NCI-H82 treated with DMSO at 0.1 percent for 48 hours (cell line): ENCODE measurements around the gene KCNG3.

Source experiments
- DNase-seq: peaks from one replicate; lab custom pipeline; 2025; ENCODE audit not compliant: unreplicated experiment; lab: John Stamatoyannopoulos, UW

The KCNG3 gene

DNA sequence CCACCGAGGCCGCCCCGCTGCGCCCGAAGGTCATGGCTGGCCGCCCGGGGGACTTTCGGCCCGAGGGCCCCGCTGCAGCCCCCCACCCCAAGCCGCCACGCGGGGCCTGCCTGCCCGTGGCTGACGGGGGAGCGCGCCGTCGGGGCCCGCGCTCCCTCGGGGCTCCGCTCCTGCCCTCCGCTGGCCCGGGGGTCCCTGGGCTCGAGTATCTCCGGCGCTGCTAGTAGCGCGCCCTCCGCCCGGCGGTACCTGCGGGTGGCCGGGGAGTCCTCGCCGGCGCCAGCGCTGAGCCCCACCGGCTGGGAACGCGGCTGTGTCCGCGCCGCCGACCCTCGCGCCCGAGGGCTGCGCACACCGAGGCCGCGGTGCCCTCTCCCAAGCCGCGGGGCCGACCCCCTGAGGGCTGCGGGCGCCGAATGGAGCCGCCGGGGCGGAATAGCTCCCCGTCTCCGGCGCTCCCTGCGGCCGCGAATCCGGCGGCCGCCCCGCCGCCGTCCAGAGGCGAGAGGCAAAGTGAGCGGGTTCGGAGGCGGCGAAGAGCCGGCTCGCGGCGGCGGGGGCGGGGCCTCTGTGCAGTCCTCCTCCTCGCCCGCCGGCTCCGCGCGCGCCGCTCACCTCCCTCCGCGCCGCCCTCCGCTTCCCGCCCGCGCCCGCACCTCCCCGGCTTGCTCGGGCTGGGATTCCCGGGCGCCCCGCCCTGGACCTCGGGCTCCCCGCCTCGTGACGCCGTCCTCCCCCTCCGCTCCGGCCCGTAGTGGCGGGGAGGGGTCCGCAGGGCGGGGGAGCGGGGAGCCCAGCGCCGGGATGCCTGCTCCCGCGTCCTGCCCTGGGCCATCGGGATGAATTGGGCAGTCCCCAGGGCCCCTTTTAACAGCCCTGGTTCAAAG lies at the start of gene KCNG3:
Gene KCNG3, minus strand, starts transcription at position 515 of the 887 bp plus-strand sequence. Its CDS starts 481 bp downstream, at position 34.
- DNase-seq: peak; percentile 43

GRCh38 chr2:42542871-42543270 lies 49.1 kb upstream of the KCNG3 start:
- DNase-seq: no peak

- DNase-seq: no peak
These were observed 43.7 kb upstream of the KCNG3 start for GRCh38 chr2:42537493-42537892.

- no peak for DNase-seq
These were observed 38.6 kb upstream of the KCNG3 start for GRCh38 chr2:42532397-42532796.

- DNase-seq: no peak
These were observed 29.6 kb upstream of the KCNG3 start for GRCh38 chr2:42523341-42523740.

GRCh38 chr2:42522035-42522434 lies 28.3 kb upstream of the KCNG3 start:
- DNase-seq: no peak

GRCh38 chr2:42519624-42520023 lies 25.8 kb upstream of the KCNG3 start:
- DNase-seq: no peak

DNA sequence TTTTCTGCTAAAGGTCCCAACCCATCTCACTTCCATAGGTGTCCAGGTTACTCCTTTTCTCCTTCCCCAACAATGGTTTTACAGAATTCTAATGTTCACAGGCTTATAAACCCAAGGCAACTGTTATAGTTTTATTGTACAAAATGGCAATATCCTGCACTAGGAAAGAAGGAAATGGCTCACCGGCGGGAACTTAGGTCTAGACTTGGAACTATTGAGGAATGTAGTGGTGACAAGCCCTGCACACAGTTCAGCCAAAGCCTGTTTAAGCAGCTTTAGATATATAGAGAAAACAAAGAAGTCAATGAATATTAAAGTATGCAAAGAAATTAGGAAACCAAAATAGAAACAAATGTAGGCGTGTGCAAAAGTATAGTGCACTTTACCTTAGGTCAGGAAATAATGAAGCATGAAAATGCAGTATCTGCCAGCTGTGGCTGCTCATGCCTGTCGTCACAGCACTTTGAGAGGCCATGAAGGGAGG lies 22.7 kb upstream of the KCNG3 start:
- DNase-seq: no peak

DNA sequence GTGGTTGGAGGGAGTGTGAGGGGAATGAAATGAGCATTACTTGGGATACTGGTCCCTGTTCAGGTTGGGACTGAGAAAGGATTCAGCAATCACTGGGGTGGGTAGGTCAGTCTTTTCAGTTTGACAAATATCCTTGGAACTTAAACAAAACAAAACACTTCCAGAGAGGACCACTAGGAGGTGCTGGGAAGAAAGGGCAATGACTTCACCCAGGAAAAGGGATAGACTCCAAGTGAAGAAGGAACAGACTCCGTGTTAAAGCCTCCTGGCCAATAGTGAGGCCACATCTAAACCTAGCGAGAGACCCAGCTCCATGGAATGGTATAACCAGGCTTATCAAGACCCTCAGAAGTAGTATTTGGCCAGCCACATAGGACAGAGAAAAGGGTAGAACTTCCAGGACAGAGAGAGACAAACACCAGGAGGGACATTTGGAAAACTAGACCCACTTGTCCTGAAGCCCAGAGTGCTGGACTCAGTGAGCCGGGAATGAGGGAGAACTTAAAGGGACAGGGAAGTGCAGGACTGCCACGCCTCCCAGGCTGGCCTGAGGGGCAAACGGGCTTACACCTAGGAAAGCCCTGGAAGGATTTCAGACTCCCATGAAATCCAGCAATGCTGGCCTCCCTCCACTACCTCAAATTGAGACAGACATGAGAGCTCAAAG lies 19.6 kb upstream of the KCNG3 start:
- peak; percentile 37 for DNase-seq

- DNase-seq: no peak
These were observed 16.9 kb upstream of the KCNG3 start for GRCh38 chr2:42510608-42511243.

DNA sequence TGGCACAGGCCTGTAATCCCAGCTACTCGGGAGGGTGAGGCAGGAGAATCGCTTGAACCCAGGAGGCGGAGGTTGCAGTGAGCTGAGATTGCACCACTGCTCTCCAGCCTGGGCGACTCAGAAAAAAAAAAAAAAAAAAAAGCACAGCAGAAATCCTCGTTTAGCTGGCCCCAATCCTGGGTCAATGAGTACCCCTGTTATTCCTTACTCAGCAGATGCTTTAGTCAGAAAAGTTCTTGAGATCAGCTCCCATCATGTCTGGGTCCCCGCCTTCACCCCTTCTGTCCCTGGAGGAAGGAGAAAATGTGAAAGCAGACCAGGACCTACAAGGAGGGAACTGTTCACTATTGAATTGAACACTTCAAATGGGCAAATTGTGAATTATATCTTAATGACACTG lies 16.4 kb upstream of the KCNG3 start:
- no peak for DNase-seq

DNA sequence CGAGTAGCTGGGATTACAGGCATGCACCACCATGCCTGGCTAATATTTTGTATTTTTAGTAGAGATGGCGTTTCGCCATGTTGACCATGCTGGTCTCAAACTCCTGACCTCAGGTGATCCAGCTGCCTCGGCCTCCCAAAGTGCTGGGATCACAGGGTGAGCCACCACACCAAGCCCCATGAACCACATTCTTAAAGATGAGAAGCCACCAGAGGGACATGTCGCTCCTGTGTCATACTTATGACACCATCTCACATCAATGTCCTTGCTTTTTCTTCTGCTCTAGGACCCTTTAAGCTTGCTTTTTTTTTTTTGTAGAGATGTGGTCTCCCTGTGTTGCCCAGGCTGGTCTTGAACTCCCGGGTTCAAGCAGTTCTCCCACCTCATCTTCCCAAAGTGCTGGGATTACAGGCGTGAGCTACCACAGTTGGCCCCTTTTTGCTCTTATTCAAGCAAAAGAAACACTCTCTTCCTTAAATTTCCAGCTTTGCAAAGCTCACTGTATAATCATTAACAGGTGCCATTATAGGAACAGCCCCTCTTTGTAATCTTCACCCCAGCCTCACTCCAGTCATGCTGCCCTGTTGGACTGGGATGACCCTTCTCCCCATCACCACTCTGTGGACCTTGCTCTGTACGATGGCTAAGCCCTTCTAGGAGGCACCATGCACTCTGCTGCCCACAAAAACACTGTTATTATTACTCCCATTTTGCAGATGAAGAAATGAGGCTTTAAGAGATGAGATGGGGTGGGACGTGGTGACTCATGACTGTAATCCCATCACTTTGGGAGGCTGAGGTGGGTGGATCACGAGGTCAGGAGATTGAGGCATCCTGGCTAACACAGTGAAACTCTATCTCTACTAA lies 10.8 kb upstream of the KCNG3 start:
- DNase-seq: no peak

DNA sequence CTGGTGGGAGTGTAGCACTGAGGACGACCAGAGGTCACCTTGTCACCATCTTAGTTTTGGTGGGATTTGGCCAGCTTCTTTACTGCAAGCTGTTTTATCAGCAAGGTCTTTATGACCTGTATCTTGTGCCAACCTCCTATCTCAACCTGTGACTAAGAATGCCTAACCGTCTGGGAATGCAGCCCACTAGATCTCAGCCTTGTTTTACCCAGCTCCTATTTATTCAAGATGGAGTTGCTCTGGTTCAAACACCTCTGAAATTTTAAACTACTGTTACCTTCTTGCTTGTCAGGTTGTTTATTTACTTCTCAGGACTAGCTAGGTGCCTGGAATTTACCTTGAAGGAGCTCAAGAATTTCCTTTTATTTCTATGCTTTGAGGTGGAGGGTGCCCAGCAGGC lies 9.5 kb upstream of the KCNG3 start:
- no peak for DNase-seq

GRCh38 chr2:42498497-42498896 lies 4.7 kb upstream of the KCNG3 start:
- DNase-seq: no peak

- no peak for DNase-seq
These were observed 1.8 kb upstream of the KCNG3 start for GRCh38 chr2:42495611-42496010.

DNA sequence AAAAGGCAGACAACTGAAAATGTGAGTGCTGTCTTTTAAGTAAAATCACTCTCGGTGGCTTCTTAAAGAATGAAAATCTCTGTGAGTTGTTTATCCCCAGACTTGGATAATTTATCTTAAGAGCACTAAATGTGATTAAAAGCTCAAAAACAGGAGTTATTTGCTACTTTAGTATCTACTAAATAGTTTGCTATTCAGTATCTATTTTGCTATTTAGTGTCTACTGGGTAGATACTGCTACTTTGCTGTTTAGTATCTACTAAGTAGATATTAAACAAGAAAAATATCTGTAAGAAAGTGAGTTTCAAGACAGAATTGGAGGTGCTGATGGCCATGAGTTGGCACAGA lies 1.4 kb upstream of the KCNG3 start:
- DNase-seq: no peak

GRCh38 chr2:42494355-42495233 lies 812 bp upstream of the KCNG3 start:
- DNase-seq: peak; percentile 65

- no peak for DNase-seq
These were observed 903 bp downstream of the KCNG3 start for GRCh38 chr2:42492691-42493467.

- no peak for DNase-seq
These were observed 5.5 kb downstream of the KCNG3 start for GRCh38 chr2:42488297-42488696.
